CD4-positive, alpha-beta T cell treated with Interferon gamma for 1 hour (primary cell): ENCODE results near the gene FAM174C.

ENCODE experiments used
- DNase-seq: peaks from one replicate; pipeline ENCODE4 v3.0.0-alpha.2; 2020

The FAM174C gene

DNA sequence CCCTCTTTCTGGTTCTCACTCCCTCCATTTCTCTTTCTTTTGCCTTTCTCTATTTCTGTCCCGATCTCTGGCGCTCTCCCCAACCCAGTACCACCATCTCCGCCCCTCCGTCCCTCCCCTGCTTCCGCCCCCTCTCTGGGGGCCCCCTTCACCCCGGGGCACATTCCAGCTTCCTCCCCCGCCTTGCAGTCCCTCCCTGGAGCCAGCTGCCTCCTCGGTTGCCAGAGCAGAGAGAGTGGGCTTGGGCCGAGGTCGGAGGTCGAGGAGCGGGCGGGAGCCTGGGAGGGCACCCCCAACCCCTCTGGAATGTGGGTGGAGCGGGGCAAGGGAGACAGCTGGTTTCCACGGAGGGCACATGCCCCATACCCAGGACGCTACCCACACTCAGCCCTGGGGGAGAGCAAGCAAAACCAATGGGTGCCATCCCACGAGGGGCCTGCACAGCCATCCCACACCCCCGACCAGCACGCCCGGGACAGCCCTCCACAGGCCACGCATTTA lies 12.7 kb upstream of the FAM174C start:
- no peak for DNase-seq

DNA sequence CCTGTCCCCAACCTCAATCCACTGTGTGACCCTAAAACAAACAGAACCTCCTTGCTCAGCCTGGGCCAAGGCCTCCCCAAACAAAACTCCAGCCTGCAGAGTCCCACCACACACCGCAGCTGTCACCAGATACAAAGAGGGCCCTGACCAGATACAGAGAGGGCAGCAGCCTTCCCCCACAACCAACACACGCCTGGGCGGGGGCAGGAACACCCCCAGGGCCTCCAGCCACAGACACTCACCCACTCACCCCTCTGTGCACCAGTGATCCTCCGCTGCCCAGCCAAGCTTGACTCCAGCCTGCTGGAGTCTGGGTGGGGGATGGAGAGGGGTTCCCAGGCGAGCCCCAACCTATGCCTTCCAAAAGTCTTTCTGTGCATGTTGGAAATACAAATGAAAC lies 12.1 kb upstream of the FAM174C start:
- DNase-seq = peak; percentile 29

GRCh38 chr19:1264801-1265614 lies 10.3 kb upstream of the FAM174C start:
- peak; percentile 66 for DNase-seq

DNA sequence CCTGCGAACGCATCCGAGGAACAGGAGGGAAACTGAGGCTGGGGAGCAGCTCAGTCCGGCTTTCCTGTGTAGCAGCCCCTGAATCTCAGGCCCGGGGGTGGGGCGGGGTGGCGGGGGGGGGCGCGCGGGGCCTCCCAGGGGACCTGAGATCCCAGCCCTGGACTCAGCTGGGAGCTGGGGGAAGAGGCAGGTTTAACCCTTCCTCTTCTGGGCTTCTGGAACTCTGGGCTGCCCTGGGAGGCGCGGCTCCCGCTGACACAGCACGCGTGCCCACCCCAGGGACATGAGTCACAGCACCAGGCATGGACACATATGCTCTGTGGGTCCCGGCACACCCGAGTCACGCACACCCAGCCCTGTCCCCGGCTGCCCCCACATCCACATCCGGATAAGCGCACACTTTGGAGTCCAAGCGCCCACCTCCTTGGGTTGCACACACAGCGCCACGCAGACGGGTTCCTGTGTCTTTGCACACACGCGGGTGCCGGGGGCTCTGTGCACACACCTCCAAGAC lies 9.7 kb upstream of the FAM174C start:
- peak; percentile 56 for DNase-seq

DNA sequence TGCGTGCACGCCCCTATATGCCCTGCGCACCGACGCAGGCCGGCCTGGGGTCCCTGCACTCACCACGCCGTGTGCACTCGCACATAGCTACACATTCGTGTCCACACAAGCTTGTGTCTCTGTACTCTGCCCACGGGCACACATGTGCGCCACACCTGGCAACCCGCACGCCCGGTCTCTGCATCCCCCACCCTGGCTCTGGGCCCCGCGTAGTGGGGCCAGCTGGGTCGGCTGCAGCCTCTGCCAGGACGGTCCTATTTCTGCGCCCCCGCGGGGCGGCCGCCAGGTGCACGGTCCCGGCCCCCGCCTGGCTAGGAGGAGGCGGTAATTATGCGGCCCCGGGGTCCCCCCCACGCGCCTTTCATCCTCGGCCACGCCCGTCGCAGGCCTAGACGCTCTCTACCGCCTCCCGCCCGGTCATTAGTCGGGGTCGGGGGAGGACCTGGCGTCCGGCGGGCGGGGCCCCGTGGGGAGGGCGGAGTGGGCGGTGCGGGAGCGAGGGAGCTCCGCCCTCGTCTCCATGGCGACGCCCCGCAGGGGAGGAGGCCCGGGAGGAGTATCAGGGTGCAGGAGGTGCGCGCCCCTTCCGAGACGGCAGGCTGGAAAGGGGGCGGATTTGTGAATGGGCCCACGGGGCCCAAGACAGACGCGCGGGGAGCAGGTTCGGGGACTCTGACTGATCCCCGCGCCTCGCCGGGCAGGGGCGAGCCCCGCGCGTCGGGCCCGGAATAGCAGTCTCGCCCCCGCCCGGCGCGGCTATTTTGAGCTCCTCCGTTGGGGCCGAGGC lies 9.0 kb upstream of the FAM174C start:
- DNase-seq = peak; percentile 89

- DNase-seq = peak; percentile 63
Measured at GRCh38 chr19:1266916-1267476, 8.3 kb upstream of the FAM174C start.

DNA sequence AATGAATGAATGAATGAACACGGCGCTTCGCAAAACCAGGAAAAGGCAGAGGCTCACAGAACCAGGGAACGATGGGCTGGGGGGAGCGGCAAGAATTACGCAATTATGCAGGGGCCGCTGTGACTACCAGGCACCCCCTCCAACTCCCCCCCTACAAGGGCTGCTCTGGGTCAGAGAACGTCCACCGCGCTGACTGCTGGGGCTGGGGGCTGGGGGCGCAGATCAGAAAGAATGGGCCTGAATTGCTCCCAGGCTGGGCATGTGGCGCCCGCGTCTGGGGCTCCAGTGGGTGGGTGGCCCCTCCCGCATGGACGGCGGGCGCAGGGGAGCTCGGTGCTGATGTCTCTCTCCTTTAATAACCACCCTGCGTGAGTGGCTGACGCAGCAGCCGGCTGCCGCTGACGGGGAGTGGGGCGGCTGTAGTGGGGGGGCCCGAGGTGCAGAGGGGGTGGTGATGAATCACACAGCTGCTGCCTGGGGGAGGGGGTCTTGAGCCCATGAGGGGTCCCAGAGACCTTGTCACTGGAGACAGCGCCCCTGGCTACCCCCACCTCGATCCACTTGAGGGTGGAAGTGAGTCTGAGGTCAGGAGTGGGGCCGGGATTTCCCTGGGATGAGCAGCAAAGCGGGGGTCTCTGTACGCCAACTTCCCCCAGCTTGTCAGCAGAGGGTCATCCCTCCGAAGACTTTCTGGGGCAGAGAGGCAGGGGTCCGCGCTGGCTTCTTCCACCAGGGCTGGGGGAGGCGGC lies 7.7 kb upstream of the FAM174C start:
- no peak for DNase-seq

GRCh38 chr19:1268226-1269064 lies 6.9 kb upstream of the FAM174C start:
- DNase-seq = no peak

DNA sequence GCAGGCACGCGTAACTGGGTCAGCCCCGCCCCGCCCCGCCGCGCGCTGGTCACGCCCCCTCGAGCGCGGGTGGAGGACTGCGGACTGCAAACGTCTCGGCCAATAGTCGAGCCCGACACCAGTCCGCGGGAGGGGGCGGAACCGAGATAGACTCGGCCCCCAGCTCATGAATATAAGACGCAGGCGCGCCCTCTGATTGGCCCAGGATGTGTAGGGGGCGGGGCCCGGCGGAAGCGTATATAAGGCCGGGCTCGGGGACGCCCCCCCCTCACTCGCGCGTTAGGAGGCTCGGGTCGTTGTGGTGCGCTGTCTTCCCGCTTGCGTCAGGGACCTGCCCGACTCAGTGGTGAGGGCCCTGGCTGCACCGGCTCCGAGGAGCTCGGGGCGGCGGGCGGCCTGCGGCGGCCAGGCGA lies 6.3 kb upstream of the FAM174C start, which contains the start of gene CIRBP:
CIRBP (plus strand) TSS at position 268 of the 413 bp plus-strand sequence. CDS start 1,602 bp downstream, outside the sequence.
- peak; percentile 99 for DNase-seq

DNA sequence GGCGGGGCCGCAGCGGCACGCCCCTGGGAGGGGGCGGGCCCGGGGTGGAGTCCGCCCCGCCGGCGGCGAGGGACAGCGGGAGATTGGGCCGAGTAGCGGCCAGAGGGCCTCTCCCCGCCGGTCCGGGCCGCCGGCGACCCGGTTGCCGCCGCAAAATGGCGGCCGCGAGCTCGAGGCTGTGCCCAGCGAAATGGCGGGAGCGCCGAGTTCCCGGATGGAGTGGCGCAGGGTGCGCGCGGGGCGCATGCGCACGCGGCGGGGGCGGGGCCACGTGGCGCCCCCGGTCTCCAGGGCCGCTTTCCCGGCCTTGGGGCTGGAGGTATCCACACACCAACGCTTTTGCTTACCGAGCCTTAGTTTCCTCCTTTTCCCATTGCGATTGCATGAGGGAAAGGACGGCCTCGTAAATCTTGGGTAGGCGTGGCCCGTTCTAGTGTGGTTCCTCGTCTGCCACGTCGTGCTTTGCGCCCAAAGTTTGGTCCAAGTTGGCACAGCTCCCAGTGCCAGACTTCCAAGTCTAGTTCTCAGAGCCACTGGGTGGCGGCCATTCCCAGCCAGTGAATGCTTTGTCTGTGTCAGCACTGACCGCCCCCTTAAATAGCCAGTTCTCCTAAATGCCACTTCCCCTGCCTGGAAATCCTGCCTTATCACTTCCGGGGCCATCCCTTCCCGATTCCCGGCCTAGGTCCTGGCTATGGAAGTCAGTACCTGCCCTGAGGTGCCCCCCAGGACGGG lies 5.7 kb upstream of the FAM174C start:
- DNase-seq = peak; percentile 86

DNA sequence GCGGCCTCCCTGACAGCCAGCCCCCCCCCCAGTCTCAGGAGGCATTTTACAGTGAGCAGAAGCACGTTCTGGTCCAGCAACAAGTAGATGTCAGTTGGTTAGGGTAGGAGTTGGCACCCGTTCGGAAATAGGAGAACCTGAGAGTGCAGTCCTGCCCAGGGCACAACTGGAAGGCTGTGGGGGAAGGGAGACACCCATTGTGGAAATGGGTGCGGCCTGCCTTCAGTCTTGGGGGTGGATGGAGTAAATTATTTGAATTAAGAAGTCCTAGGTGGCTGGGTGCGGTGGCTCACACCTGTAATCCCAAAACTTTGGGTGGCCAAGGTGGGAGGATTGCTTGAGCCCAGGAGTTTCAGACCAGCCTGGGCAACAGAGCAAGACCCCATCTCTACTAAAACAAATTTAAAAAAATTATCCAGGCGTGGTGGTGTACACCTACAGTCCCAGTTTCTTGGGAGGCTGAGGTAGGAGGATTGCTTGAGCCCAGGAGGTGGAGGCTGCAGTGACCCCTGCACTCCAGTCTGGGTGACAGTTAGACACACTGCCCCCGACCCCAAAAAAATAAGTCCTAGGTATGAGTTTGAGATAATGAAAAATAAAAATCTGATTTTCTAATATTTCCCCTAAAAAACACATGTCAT lies 5.0 kb upstream of the FAM174C start:
- no peak for DNase-seq

DNA sequence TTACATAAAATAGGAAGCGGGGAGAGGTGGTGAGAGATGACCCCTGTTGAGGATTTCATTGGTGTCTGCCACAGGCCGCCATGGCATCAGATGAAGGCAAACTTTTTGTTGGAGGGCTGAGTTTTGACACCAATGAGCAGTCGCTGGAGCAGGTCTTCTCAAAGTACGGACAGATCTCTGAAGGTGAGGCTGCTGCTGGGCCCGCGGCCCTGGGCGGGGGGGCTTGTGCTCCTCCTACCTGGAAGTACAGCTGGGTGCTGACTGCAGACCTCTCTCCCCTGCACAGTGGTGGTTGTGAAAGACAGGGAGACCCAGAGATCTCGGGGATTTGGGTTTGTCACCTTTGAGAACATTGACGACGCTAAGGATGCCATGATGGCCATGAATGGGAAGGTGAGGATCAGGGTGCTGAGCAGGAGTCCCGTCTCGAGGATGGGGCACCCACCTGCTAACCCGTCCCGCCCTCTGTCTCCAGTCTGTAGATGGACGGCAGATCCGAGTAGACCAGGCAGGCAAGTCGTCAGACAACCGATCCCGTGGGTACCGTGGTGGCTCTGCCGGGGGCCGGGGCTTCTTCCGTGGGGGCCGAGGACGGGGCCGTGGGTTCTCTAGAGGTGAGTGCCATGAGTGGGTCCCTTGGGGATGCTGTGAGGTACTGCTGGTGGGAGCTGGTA lies 4.3 kb upstream of the FAM174C start:
- no peak for DNase-seq

DNA sequence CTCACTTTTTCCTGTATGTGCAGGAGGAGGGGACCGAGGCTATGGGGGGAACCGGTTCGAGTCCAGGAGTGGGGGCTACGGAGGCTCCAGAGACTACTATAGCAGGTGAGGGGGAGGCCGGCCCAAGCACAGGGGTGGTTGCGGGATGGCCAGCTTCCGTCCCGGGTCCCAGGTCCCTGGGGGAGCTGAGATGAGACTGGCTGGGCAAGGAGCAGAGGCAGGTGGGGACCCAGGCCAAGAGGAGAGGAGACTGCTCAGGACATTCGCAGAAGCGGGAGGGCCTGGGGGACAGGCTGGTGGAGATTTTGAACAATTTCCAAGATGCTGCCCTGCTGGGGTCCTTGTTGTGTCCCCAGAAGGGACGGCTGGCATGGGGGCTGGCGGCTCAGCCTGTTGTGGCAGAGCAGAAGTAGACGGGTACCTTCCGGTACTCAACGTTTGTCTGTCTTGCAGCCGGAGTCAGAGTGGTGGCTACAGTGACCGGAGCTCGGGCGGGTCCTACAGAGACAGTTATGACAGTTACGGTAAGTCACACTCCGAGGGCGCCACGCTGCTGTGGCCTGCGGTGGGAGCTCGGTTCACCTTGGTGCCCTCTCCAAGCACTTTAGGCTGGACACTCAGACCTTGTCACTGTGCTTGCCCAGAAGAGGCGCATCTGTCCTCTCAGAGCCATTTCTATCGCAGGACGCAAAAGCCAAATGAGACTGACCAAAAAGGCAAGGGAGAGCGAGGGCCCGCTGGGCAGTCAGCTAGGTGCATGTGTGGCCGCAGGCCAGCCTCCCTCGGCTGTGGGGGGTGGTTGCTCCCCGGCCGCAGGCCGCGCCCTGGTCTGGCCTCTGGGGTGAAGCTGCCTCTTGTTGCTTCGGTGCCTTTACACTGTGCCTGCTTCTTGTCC lies 3.6 kb upstream of the FAM174C start:
- DNase-seq = no peak

DNA sequence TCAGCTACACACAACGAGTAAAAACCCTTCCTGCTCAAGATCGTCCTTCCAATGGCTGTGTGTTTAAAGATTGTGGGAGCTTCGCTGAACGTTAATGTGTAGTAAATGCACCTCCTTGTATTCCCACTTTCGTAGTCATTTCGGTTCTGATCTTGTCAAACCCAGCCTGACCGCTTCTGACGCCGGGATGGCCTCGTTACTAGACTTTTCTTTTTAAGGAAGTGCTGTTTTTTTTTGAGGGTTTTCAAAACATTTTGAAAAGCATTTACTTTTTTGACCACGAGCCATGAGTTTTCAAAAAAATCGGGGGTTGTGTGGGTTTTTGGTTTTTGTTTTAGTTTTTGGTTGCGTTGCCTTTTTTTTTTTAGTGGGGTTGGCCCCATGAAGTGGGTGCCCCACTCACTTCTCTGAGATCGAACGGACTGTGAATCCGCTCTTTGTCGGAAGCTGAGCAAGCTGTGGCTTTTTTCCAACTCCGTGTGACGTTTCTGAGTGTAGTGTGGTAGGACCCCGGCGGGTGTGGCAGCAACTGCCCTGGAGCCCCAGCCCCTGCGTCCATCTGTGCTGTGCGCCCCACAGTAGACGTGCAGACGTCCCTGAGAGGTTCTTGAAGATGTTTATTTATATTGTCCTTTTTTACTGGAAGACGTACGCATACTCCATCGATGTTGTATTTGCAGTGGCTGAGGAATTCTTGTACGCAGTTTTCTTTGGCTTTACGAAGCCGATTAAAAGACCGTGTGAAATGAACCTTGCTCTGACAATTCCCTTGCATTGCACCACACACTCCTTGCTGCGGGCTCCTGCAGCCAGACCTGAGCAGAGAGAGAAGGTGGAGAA lies 2.7 kb upstream of the FAM174C start:
- no peak for DNase-seq

DNA sequence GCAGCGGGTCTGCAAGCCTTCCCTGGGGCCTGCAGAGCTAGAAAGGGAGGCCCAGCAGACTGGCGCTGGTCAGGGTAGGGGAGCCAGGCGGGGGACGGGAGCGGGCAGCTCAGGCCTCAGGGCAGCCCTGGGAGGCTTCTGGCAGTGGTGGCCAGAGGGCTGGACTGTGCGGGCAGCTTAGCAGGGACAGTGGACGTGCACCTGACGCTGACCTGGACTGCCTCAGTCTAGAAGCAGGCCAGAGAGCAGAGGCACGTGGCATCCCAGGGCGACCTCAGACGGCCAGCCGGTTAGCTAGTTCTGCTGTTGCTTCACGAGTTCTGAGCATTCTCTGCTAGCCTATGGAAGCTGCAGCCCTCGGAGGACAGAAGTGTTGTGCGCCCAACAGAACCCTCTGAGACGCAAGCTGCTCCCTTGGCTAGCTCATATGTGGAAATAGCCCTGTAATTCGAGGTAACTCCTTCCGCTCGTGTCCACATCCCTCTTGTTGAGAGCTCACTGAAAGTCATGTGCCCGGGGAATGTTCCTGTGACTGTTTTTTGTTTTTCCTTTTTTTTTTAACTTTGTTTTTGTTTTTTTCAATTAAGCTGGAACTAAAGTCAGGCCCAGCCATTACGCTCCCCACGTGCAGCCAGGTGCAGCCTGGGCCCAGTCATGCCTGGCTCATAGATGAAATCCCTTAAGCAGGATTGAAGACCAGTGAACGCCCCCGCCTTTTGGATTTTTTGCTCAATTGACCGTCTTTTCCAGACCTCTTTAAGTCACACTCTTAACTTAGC lies 1.9 kb upstream of the FAM174C start:
- no peak for DNase-seq

DNA sequence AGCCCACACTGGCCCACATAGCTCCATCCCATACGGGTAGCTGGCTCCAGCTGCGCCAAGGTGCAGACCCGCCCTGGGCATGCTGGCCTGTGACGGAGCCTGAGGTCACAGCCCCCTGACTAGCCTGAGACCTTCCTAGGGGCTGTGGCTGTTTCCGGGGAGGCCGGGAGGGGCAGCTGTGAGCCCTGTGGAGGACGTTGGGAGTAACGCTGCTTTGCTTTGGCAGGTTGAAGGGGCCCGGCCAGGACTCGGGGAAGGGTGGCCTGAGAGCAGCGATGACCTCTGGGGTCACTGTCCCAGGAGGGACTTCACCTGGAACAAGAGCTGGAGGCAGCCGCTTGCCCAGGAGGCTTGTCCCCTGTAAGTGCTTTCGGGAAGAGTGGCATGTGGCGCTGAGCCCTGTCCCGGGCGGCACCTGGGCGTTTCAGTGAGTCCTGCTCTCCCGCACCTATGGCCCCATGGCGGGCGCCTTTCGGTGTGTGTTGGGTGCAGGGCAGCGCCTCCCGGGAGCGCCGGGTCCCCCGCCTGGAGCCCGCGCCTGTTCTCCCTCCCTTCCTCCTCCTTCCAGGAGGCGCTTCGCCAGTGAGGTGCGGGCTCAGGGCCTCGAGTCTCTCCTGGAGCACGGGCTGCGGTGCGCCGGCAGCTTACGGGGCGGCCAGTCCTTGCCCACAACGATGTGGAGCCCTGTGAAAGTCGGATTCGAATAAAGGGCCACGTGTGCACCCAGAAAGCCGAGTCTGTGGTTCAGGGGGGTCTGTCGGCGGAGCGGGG lies 1.1 kb upstream of the FAM174C start:
- no peak for DNase-seq
